NT2/D1 (cell line): Measurements from ENCODE around the gene NHERF2.

Source experiments
- DNase-seq: peaks from one replicate; pipeline ENCODE4 v3.0.0-alpha.2; 2011; ENCODE audit warnings: low read depth, low spot score
- H3K27me3 ChIP-seq: 2 replicates; pipeline ENCODE4 v1.6.0; 2011; ENCODE audit warnings: mild to moderate bottlenecking; ENCODE audit not compliant: insufficient read length, insufficient read depth
- H3K36me3 ChIP-seq: 2 replicates; pipeline ENCODE4 v1.6.1; 2011; ENCODE audit warnings: mild to moderate bottlenecking, low read length, mixed read lengths; ENCODE audit not compliant: insufficient read depth, insufficient read length
- H3K4me1 ChIP-seq: 2 replicates; pipeline ENCODE4 v1.5.1; 2011; ENCODE audit not compliant: insufficient read depth, insufficient read length
- H3K4me3 ChIP-seq: 2 replicates; pipeline ENCODE4 v1.5.1; 2011; ENCODE audit warnings: low read depth; ENCODE audit not compliant: insufficient read length
- H3K9ac ChIP-seq: 2 replicates; pipeline ENCODE4 v1.6.0; 2011; ENCODE audit warnings: low read depth; ENCODE audit not compliant: insufficient read length
- H3K9me3 ChIP-seq: 2 replicates; pipeline ENCODE4 v1.5.1; 2011; ENCODE audit warnings: mild to moderate bottlenecking, low read length; ENCODE audit not compliant: insufficient read depth
- SUZ12 ChIP-seq: IDR thresholded peaks from 2 replicates; pipeline ENCODE4 v1.6.1; 2011; ENCODE audit not compliant: insufficient read length, insufficient read depth; ENCODE audit errors: extremely low read depth
- YY1 ChIP-seq: IDR thresholded peaks from 2 replicates; pipeline ENCODE4 v1.6.1; 2011; ENCODE audit not compliant: insufficient read length, insufficient read depth
- ZNF274 ChIP-seq: IDR thresholded peaks from 2 replicates; pipeline ENCODE4 v1.6.1; 2011; ENCODE audit warnings: mild to moderate bottlenecking, low read depth, low read length

The NHERF2 gene

GRCh38 chr16:2076072-2076865 is 49.6 kb downstream of the NHERF2 start:
- Histone ChIP-seq H3K36me3 (peaks cover 92% of the 10 kb centered on the region), H3K27me3 (no peaks in the 10 kb centered on the region), H3K4me1 (peaks cover 2% of the 10 kb centered on the region), H3K4me3 (no peak overlapping the region), H3K9ac (no peak overlapping the region), H3K9me3 (no peaks in the 10 kb centered on the region)
- DNase-seq: no peak
- TF ChIP-seq ZNF274 (no peak), YY1 (no peak), SUZ12 (no peak)

- Histone ChIP-seq H3K9ac (no peak overlapping the region), H3K4me1 (peaks cover 4% of the 10 kb centered on the region), H3K9me3 (no peaks in the 10 kb centered on the region), H3K4me3 (no peak overlapping the region), H3K36me3 (peaks cover 92% of the 10 kb centered on the region), H3K27me3 (no peaks in the 10 kb centered on the region)
- DNase-seq: no peak
- TF ChIP-seq ZNF274 (no peak), SUZ12 (no peak), YY1 (no peak)
Observed at GRCh38 chr16:2077016-2077415, 50.3 kb downstream of the NHERF2 start.

GRCh38 chr16:2077696-2078095 is 51.0 kb downstream of the NHERF2 start:
- Histone ChIP-seq H3K9ac (no peak overlapping the region), H3K27me3 (no peaks in the 10 kb centered on the region), H3K4me3 (no peak overlapping the region), H3K9me3 (no peaks in the 10 kb centered on the region), H3K36me3 (peaks cover 92% of the 10 kb centered on the region), H3K4me1 (peaks cover 5% of the 10 kb centered on the region)
- TF ChIP-seq ZNF274 (no peak), YY1 (no peak), SUZ12 (no peak)
- no peak for DNase-seq

- DNase-seq: no peak
- H3K9ac ChIP-seq: no peak overlapping the region
- no peaks in the 10 kb centered on the region for H3K9me3 ChIP-seq
- no peak overlapping the region for H3K4me3 ChIP-seq
- H3K36me3 ChIP-seq: peaks cover 92% of the 10 kb centered on the region
- no peaks in the 10 kb centered on the region for H3K27me3 ChIP-seq
- peaks cover 5% of the 10 kb centered on the region for H3K4me1 ChIP-seq
- no peak for TF ChIP-seq SUZ12
- TF ChIP-seq YY1: no peak
- TF ChIP-seq ZNF274: no peak
Observed at GRCh38 chr16:2078096-2078495, 51.4 kb downstream of the NHERF2 start.

GRCh38 chr16:2078691-2079090 is 52.0 kb downstream of the NHERF2 start:
- Histone ChIP-seq H3K9me3 (no peaks in the 10 kb centered on the region), H3K27me3 (no peaks in the 10 kb centered on the region), H3K4me3 (no peak overlapping the region), H3K36me3 (peaks cover 92% of the 10 kb centered on the region), H3K9ac (peak overlapping the region; percentile 2), H3K4me1 (peaks cover 5% of the 10 kb centered on the region)
- DNase-seq: no peak
- no peak for TF ChIP-seq ZNF274
- no peak for TF ChIP-seq YY1
- TF ChIP-seq SUZ12: no peak

- H3K9me3 ChIP-seq: no peaks in the 10 kb centered on the region
- DNase-seq: no peak
- H3K36me3 ChIP-seq: peaks cover 92% of the 10 kb centered on the region
- no peak overlapping the region for H3K4me3 ChIP-seq
- TF ChIP-seq ZNF274 (no peak), SUZ12 (no peak), YY1 (no peak)
- peaks cover 7% of the 10 kb centered on the region for H3K4me1 ChIP-seq
- no peak overlapping the region for H3K9ac ChIP-seq
- no peaks in the 10 kb centered on the region for H3K27me3 ChIP-seq
Observed at GRCh38 chr16:2079311-2079800, 52.7 kb downstream of the NHERF2 start.

- H3K4me3 ChIP-seq: no peak overlapping the region
- H3K27me3 ChIP-seq: no peaks in the 10 kb centered on the region
- no peak overlapping the region for H3K9ac ChIP-seq
- TF ChIP-seq YY1: no peak
- TF ChIP-seq ZNF274: no peak
- peaks cover 93% of the 10 kb centered on the region for H3K36me3 ChIP-seq
- DNase-seq: no peak
- H3K9me3 ChIP-seq: no peaks in the 10 kb centered on the region
- H3K4me1 ChIP-seq: peaks cover 11% of the 10 kb centered on the region
Observed at GRCh38 chr16:2079991-2080390, 53.3 kb downstream of the NHERF2 start.
